Keratinocyte (primary cell): ENCODE data around the gene SCUBE1.

Experiments
- CTCF ChIP-seq, 3 experiments: IDR thresholded peaks in 1 of 3; conservative IDR thresholded peaks in 1 of 3; optimal IDR thresholded peaks in 1 of 3; 2 replicates in 2 of 3; 3 replicates in 1 of 3; pipeline versions ENCODE3 to v1.5.1; 2011; ENCODE audit warnings: low read length in 3 of 3, mild to moderate bottlenecking in 3 of 3, moderate library complexity in 2 of 3, control low read depth in 1 of 3, inconsistent platforms in 1 of 3; ENCODE audit not compliant: insufficient read depth in 2 of 3; ENCODE audit errors: extremely low read depth in 1 of 3
- EZH2 ChIP-seq: IDR thresholded peaks from one replicate; pipeline ENCODE4 v1.6.1; 2012; ENCODE audit warnings: inconsistent platforms, mild to moderate bottlenecking, low read length, moderate library complexity

GRCh38 chr22:43197271-43197941 is 145.8 kb downstream of the SCUBE1 start:
- TF ChIP-seq EZH2 (no peak), CTCF (optimal IDR thresholded peaks at IDR 0.05 in 1 of 3, IDR thresholded peaks at IDR 0.05 in 1 of 3, conservative IDR thresholded peaks at IDR 0.05 in 1 of 3; ENCODE audit: extremely low read depth in 1 of 3, insufficient read depth in 2 of 3, low read length in 3 of 3) (no peak)
